HT1080 (cell line): ENCODE data around the gene KCNS1. TPM values are rescaled to one million over a fixed set of nuclear protein-coding genes. Genes with fewer than 3 reads are reported as not detected.

Experiments
- DNase-seq: peaks from one replicate; pipeline ENCODE4 v3.0.0-alpha.2; 2015; ENCODE audit warnings: low read depth
- total RNA-seq: library from RNA; depleted of rRNA; stranded (reverse); fragments of >200 nt; shearing (Covaris generic); gene quantifications from 2 replicates; pipeline ENCODE4 v1.2.3, GENCODE V29; 2014

The KCNS1 gene
- total RNA-seq, 1 experiment from 2014 or later = not detected

DNA sequence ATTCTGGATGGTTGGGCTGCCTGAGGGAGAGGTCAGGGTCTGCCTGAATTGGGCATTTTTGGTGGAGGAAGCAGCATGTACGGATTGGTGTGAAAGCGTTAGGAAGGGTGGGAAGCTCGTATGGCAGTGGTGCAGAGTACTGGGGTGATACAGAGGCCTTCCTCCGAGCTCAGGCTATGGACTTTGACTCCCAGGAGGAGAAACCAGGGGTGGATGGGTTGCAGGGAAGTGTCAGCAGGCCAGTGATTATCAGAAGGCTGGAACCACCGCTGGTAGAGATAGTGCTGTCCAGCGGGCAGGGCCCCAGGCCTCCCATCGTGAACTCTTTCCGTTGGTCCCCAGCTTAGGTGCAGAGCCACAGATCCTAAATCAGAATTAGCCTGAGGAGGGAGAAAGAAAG, 8.7 kb upstream of the KCNS1 start:
- no peak for DNase-seq

DNA sequence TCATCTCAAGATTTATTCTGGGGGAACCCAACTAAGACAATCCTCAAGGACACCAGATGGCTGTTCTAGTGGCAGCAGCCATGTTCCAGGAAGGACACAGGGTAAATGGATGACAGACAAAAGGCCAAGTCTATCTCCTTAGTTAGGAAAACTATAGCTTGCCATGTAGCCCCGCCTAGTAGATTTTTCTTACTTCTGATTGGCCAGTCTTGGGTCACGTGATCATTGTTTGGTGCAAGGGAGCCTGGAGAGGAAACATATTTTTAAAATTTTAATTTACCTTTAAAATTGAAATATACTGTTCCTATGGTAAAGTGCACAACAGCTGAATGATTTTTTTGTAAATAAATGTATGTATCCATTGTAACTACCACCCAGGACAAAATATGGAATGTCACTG, 4.4 kb upstream of the KCNS1 start:
- DNase-seq = peak; percentile 28

DNA sequence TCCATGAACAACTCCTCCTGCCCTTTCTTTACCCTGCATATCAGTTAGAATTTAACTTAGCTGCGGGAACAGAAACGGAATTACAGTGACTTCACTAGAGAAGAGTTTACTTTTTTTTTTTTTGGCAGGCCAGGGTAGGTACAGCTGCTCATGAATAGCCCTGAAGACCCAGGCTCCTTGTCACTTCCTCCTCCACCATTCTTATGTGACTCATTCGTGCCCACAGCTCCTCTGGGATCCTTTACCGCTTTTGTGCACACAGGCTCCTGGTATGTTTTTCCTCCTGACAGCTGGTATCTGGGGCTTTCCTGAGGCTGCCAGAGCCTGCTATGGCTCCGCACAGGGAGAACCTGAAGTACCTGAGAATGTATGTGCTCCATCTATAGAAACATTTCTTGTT, 3.9 kb upstream of the KCNS1 start:
- DNase-seq = peak; percentile 97

DNA sequence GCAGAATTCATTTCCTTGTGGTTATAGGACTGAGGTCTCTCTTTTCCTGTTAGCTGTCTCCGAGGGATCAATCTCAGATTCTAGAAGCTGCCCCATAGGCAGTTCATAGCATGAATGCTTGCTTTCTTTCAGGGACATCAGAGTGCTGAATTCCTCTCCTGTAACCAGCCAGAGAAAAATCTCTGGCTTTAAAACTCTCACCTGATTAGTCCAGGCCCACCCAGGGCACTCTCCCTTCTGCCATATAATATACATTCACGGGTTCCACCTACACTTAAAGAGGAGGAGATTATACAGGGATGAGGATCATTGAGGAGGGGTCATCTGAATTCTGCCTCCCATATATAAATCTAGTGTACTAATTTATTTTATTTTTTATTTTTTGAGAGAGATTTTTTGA, 2.1 kb upstream of the KCNS1 start:
- DNase-seq = no peak

DNA sequence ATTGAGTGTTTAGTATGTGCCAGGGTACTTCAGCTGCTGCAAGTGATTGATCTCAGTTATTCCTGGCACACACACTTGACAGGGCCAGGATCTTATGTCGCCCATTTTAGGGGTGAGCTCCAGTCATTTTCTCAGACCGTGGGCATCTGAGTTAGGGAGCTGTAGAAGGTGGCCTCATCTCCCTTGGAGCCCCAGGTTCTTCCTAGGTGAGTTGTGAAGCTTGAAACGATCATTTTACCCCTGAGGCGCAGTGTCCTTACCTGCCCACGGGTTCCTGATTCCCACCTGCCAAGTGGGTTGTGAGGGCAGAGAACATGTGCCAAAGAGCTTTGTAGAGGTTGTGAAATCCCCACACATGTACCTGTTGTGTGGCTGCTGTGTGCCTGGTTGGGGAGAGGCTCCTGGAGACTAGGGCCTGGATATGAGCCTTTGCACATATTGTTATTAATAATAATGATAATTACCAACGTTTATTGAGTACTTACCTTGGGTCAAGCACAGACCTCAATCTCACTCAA, 465 bp upstream of the KCNS1 start:
- no peak for DNase-seq

DNA sequence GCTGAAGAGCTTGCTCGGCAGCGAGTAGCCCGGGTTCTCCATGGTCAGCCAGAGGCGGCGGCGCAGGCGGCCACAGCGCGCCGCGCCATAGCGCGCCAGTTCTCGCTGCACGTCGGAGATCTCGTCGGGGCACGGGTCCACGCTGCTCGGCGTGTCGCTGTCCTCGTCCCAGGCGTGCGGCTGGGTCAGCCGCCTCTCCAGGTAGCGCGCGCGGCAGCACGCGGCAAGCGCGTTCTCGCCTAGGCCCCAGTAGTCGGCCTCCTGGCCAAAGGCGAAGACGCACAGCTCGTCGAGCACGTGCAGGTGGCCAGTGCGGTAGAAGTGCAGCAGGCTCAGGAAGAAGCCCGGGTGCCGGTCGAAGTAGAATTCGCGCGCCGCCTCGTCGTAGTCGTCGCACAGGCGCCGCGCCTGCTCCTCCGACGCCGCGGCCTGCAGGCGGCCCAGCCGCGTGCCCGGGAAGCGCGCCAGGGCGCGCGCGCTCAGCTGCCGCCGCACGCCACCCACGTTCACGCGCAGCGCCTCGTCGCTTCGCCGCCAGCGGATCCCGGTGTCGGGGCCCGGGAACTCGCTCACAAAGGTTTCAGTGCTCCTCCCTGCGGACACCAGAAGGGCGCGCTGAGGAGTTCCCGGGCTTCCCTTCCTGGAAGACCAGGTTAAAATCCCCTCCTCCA, 2.7 kb downstream of the KCNS1 start:
- no peak for DNase-seq

DNA sequence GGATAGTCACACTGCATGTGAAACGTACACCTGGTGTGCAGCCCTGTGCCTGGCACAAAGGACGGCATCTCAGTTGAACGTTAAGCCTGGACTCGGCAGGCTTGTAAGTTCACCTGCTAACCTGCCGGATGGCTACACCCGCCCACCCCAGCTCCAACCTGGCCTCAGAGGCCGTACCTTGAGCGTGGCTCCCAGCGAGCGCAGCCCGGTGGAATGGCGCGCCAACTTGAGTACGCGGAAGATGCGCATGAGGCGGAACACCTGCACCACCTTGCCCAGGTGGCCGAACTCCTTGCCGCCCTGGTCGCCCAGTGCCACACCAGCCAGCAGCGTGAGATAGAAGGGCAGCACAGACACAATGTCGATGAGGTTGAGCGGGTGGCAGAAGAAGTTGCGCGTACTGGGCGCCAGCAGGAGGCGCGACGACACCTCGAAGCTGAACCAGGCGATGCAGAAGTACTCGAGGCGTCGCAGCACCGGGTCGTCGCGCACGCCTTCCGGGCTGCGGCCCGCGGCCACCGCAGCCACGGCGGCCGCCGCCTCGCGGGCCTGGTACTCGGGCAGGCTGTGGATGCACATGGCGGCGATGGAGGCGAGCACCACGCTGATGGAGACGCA, 3.3 kb downstream of the KCNS1 start:
- DNase-seq = no peak

DNA sequence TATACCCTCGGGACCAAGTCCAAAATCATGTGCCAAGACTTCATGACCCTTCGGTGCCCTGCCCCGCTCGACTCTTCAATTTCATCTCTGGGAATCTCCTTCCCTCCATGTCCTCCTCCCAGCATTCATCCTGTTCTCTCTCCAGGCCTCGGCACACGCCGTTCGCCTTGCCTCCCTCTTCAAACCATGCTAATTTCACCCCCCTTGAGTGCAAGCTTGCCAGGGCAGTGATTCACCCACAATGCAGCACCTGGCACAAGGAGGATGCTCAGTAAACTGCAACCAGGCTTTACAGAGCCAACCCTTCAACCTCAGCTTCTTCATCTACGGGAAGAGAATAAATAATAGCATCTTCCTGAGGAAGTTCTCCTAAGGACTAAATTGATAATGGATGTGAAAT, 4.1 kb downstream of the KCNS1 start:
- no peak for DNase-seq

DNA sequence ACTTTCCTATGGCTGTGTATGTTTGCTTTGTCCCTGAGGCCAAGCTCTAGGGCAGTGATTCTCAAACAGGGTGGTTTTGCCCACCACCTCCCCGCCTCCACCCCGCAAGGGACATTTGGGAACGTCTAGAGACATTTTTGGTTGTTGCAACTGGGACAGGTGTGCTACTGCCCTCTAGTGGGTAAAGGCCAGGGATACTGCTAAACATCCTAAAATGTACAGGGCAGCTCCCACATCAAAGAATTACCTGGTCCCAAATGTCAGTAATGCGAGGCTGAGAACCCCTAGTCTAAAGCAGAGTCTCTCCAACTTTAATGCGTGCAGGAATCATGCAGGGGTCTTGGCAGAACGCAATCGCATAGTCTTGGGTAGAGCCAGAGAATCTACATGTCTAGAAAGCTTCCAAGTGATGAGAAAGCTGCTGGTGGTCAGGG, 5.1 kb downstream of the KCNS1 start:
- DNase-seq = peak; percentile 45

DNA sequence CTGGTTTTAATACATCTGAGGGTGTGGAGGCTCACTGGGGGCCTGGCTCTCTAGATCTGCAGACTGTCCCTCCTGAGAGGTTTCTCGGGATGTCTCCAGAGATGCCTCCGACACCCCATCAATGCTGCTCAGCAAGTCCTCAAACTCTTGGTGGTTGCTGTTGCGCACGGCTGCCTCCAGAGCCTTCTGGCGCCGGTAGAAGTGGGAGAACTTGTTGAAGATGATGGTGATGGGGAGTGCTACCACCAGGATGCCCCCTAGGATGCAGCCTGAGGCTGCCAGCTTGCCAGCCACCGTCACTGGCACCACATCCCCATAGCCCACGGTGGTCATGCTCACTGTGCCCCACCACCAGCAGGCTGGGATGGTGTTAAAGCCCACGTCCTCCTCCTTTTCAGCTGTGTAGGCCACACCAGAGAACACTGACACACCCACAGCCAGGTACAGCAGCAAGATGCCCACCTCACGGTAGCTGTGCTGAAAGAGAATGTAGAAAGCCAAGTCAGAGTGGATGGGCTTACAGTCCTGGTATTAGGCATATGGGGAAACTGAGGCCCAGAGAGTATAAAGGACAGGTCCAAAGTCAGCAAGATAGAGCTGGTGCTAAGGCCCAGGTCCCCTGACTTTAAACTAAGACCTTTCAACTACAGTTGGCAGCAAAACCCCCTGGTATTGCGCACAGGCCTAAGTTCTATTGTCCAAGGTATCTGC, 5.9 kb downstream of the KCNS1 start:
- DNase-seq = no peak

DNA sequence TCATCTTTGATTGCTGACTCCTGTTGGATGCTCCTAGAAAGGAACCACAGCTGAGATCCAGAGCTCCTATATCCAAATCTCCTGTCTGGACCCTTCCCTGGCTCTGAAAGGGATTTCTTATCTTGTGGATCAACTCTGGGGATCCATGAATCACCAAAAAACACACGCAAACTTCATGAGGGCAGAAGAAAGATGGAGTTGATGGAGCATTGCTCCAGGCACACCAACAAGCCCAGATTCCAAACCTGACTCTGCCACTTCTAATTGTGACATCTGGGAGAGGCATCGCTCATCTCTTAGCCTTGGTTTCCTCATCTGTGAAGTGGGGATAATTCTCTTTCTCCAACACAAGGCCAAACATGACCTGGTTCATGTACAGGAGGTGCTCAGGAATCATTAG, 6.7 kb downstream of the KCNS1 start:
- DNase-seq = no peak

DNA sequence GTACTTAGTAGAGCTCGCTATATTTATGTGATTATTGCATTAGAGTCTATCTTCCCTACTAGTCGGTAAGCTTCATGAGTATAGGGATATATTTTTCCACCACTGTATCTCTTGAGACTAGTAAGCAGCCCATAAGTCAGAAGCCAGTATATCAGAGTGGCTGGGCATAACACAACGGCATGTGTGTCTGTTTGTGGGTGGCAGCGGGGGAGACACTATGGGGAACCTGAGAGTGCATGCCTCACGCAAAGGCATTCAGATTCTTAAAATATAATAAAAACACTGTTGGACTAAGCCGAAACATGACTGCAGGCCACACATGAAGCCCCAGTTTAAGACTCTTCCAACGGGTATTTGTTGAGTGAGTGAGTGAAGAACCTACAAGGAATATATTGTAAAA, 8.0 kb downstream of the KCNS1 start:
- DNase-seq = no peak

DNA sequence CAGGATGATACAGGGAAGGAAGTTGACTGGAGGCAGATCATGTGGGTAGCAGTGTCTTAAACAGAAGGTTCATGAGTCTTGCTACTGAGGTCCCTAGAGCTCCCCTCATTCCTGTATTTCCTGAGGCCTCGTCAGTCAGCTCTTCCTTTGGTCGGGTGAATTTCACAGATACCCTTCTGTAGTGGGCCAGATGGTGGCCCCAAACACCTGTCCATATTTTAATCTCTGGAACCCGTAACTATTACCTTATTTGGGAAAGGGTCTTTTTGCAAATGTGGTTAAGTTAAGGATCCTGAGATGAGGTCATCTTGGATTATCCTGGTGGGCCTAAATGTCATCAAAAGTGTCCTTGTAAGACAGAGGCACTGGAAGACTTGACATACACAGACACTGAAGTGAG, 9.6 kb downstream of the KCNS1 start:
- DNase-seq = no peak

DNA sequence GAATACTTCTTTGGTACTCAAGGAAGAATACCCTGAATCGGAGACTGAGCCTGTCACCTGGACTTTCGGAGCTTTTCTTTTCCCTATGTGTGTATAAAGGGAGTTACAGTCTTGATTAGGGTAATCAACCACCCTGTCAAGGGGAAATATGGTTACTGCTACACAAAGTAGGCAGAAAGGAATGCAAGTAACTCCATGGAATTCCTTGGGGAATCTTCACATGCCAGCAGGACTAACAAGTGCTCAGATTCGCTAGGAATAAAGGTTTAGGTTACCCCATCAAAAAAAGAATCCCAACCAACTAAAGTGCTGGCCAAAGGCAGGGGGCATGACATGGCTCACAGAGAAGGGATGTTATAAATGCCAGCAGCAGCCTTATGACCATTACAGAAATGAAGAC, 10.4 kb downstream of the KCNS1 start:
- no peak for DNase-seq

DNA sequence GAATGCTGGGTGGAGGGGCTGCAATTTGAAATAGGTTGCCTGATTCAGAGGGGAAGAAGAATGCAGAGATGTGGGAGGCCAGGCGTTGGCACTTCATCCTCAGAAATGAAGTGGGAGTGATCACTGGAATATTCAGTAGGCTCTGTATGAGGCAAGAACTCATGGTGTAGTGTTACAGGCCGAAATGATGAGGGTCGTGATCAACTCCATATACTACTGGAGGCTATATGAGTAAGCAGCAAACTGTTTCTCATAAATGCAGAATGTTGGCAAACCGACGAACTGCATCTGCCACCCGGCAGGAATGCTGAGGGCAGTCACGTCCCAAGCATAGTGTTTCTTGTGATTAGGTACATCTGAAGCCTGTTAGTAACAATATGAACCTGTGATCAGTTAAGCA, 12.7 kb downstream of the KCNS1 start:
- DNase-seq = peak; percentile 77

DNA sequence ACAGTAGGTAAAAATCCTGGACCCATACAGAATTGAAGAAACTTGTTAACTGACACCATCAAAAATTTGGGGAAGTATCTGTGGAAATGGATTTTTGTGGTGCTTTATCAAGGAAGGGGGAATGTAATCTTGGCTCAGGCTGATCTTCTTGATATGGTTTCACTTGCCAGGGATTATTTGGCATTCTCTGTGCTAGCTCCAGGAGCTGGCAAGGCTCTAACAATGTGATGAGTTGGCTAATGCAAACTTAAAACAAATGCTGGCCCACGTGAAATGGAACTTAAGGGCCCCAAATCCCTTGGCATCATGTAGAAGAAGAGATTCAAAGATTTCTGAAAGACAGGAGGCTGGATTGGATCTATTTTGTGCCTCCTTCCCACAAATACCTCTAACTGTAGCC, 13.1 kb downstream of the KCNS1 start:
- DNase-seq = no peak

DNA sequence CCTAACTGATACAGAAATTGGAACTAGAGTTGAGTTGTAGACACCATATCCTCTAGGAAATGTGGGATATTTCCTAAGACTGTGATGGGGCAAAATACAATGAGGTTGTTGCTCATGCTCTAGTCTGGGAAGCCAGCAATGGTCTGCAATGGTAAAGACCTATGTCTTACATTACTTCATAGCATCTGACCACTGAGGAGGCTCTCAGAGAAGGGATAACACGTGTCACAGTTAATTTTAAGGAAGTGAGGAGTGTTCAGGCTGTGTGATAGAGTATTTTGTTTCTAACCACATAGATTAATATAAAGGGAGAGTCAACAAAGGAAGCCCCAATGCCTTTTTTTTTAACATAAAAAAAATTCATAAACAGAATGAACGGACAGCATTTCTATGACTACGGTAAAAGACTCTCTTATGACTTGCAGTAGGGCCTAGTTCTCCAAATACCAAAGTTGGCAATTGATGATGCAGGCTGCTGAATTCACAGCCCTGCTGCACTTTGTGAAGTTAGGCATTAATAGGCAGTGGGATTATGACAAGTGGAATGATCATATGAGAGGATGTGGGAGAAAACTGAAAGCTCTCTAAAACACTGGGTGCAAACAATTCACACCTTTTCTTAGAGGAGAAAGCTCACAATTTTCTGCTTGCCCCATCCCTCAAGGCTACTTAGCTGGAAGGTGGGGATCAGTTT, 13.7 kb downstream of the KCNS1 start:
- no peak for DNase-seq

DNA sequence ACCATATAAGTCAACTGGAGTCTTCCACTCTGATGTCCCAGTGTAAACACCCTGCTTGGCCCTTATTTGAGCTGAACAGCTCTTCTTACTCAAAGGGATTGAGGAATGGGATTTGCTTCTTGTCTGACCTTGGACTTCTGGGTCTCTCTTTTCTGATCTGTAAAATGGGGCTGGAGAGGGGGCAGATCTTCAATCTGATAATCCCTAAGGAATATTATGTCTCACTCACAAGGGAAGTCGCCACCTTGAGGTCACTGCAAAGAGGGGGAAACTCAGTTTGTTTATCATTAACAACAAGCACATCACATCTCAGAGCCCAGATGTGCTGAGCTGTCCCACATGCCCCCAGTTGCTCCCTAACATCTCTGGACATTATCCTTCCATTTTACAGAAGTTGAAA, 15.1 kb downstream of the KCNS1 start:
- no peak for DNase-seq

DNA sequence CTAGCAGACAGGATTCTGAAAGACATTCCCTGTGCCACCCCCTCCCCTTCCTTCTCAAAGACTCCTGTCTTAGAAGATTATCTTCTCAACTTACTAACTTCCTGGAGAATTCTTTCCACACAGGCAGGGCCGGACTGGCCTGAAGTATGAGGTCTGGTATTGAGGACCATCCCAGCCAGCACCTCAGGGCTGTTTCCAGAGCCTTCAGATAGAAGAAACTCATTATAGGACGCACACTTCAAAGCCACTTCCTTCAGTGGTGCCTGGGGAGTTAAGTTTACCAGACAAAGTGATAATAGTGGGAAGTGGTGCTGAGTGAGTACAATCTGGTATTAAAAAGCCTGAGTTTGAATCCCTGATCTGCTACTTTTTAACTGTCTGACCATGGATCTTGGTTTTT, 15.6 kb downstream of the KCNS1 start:
- DNase-seq = no peak

DNA sequence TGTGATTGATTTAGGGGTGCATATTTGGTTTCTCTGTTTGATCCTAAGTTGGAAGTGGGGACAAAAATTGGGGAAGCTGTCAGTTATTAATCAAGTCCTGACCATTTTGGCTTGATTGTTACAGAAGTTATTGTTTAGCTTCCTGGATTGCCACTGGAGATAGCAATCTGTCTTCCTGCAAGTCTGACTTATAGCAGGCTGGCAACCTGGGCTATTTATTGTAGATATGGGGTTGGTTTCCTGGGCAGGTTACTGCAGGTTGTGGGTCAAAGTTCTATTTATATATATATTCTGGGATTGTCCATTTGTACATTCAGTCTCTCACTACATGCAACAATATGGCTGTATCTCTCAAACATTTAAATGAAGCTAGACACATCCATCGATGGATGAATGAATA, 17.8 kb downstream of the KCNS1 start:
- DNase-seq = no peak

DNA sequence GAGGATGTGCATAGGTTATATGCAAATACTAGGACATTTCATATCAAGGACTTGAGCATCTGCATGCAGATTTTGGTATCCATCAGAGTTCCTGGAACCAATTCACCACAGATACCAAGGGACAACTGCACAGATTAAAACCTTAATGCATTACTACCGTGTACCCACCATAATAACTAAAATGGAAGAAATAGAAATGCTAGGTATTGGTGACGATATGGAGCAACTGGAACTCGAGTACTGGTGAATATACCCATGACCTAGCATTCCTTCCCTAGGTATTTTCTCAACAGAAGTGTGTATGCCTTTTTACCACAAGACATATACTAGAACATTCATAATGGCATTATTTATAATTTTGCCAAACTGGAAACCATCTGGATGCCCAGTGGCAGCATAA, 18.5 kb downstream of the KCNS1 start:
- DNase-seq = no peak
